ENCODE results near the gene IKZF5. TPM values are rescaled to one million over a fixed set of nuclear protein-coding genes. Genes with fewer than 3 reads are reported as not detected.

IKZF5 gene
- polyA plus RNA-seq, 3 donors: 8.6 to 12.8 (median 9.8) TPM

- Histone ChIP-seq H3K27ac (ENCODE audit: low read depth in 1 of 2, low read length in 2 of 2) (no peak overlapping the region), H3K9ac (ENCODE audit: insufficient read depth, low read length, poor library complexity, severe bottlenecking) (no peak overlapping the region), H3K27me3 (ENCODE audit: control insufficient read depth in 2 of 2, insufficient read depth in 2 of 2, low read length in 2 of 2) (no peaks in the 10 kb centered on the region), H3K4me1 (ENCODE audit: control insufficient read depth in 1 of 2, insufficient read depth in 2 of 2, low read length in 2 of 2) (no peaks in the 10 kb centered on the region), H2AFZ (ENCODE audit: insufficient read depth, low read depth, low read length, poor library complexity, severe bottlenecking) (no peak overlapping the region), H3K4me2 (replicated peaks; ENCODE audit: extremely low read depth, low read length, poor library complexity, severe bottlenecking) (no peak overlapping the region), H3K9me3 (replicated peaks in 1 of 2; ENCODE audit: control insufficient read depth in 1 of 2, insufficient read depth in 1 of 2, low read length in 2 of 2) (no peaks in the 10 kb centered on the region), H3K36me3 (replicated peaks in 1 of 2; ENCODE audit: control insufficient read depth in 1 of 2, insufficient read depth in 2 of 2, low read length in 2 of 2) (peaks cover 35 to 51% of the 10 kb centered on the region in 2 donors), H3K4me3 (replicated peaks in 1 of 3; ENCODE audit: low read depth in 2 of 3, low read length in 3 of 3) (no peak overlapping the region), H4K20me1 (ENCODE audit: insufficient read depth, low read length) (peaks cover 84% of the 10 kb centered on the region), H3K79me2 (ENCODE audit: insufficient read depth, low read length) (peaks cover 71% of the 10 kb centered on the region)
- no peak for TF ChIP-seq CTCF (IDR thresholded peaks at IDR 0.05)
- H3K36me3 Mint-ChIP-seq: peaks cover 42 to 55% of the 10 kb centered on the region in 2 donors
- H3K27me3 Mint-ChIP-seq (ENCODE audit: low read depth in 3 of 3): peaks cover 0 to 5% (median 1%) of the 10 kb centered on the region in 3 donors
- intact Hi-C loops (cut with micrococcal nuclease): no loop called here
- no peak overlapping the region for H3K4me3 Mint-ChIP-seq
- DNase-seq: no peak
- WGBS (ENCODE audit: insufficient coverage): no CpG with 5 or more reads among the region's 3 CpGs
- H3K4me1 Mint-ChIP-seq: peaks cover 2% of the 10 kb centered on the region
- peak overlapping the region in 1 of 7 donors; percentile 18 for H3K27ac Mint-ChIP-seq
- no peaks in the 10 kb centered on the region for H3K9me3 Mint-ChIP-seq
Observed at GRCh38 chr10:122999347-122999746, 9.2 kb downstream of the IKZF5 start.

GRCh38 chr10:122998934-122999333 is 9.7 kb downstream of the IKZF5 start:
- H3K4me3 Mint-ChIP-seq: no peak overlapping the region
- no peaks in the 10 kb centered on the region for H3K27me3 ChIP-seq (ENCODE audit: control insufficient read depth in 2 of 2, insufficient read depth in 2 of 2, low read length in 2 of 2)
- no peaks in the 10 kb centered on the region for H3K9me3 ChIP-seq (replicated peaks in 1 of 2; ENCODE audit: control insufficient read depth in 1 of 2, insufficient read depth in 1 of 2, low read length in 2 of 2)
- H3K79me2 ChIP-seq (ENCODE audit: insufficient read depth, low read length): peaks cover 67% of the 10 kb centered on the region
- 100% methylated on average over 1 of the region's 3 CpGs for WGBS (ENCODE audit: insufficient coverage)
- no peak overlapping the region for H2AFZ ChIP-seq (ENCODE audit: insufficient read depth, low read depth, low read length, poor library complexity, severe bottlenecking)
- H3K27ac Mint-ChIP-seq: no peak overlapping the region
- no peak overlapping the region for H3K4me3 ChIP-seq (replicated peaks in 1 of 3; ENCODE audit: low read depth in 2 of 3, low read length in 3 of 3)
- H3K27me3 Mint-ChIP-seq (ENCODE audit: low read depth in 3 of 3): peaks cover 0 to 5% (median 1%) of the 10 kb centered on the region in 3 donors
- H4K20me1 ChIP-seq (ENCODE audit: insufficient read depth, low read length): peaks cover 81% of the 10 kb centered on the region
- peaks cover 2% of the 10 kb centered on the region for H3K4me1 Mint-ChIP-seq
- no peaks in the 10 kb centered on the region for H3K4me1 ChIP-seq (ENCODE audit: control insufficient read depth in 1 of 2, insufficient read depth in 2 of 2, low read length in 2 of 2)
- no peak for DNase-seq
- peaks cover 39 to 55% of the 10 kb centered on the region in 2 donors for H3K36me3 ChIP-seq (replicated peaks in 1 of 2; ENCODE audit: control insufficient read depth in 1 of 2, insufficient read depth in 2 of 2, low read length in 2 of 2)
- no peaks in the 10 kb centered on the region for H3K9me3 Mint-ChIP-seq
- TF ChIP-seq CTCF (IDR thresholded peaks at IDR 0.05): no peak
- peaks cover 46 to 59% of the 10 kb centered on the region in 2 donors for H3K36me3 Mint-ChIP-seq
- no peak overlapping the region for H3K4me2 ChIP-seq (replicated peaks; ENCODE audit: extremely low read depth, low read length, poor library complexity, severe bottlenecking)
- H3K9ac ChIP-seq (ENCODE audit: insufficient read depth, low read length, poor library complexity, severe bottlenecking): no peak overlapping the region
- intact Hi-C loops (cut with micrococcal nuclease): no loop called here
- no peak overlapping the region for H3K27ac ChIP-seq (ENCODE audit: low read depth in 1 of 2, low read length in 2 of 2)
